B cell (primary cell): ENCODE data around the gene COL6A1. TPM values are rescaled to one million over a fixed set of nuclear protein-coding genes. Genes with fewer than 3 reads are reported as not detected.

Experiments used
- ATAC-seq: fragments of 200-7000 bp; cut with Tn5 transposase; one replicate; pipeline ENCODE4 v1.10.0; 2021; ENCODE audit warnings: low read depth, mild to moderate bottlenecking, moderate number of reproducible peaks, moderate library complexity
- CTCF ChIA-PET: fragments of 350-600 bp; sonication (Branson Sonifier 250); formaldehyde crosslinking; loops from one replicate; lab custom pipeline; 2021; ENCODE audit warnings: antibody characterized with exemption, inconsistent platforms; lab: Charles Lee
- POLR2A ChIA-PET: fragments of 350-600 bp; sonication (Branson Sonifier 250); formaldehyde crosslinking; loops from one replicate; lab custom pipeline; 2021; ENCODE audit warnings: antibody characterized with exemption; lab: Charles Lee
- DNase-seq: peaks from one replicate; pipeline ENCODE4 v3.0.0; 2013
- H2AFZ ChIP-seq: 2 replicates; pipeline ENCODE4 v1.6.1; 2012; ENCODE audit warnings: mild to moderate bottlenecking, low read depth, low read length; ENCODE audit not compliant: insufficient read depth, poor library complexity, severe bottlenecking
- H3K27ac ChIP-seq, 2 donors: 1 replicate in 1 of 2; 2 replicates in 1 of 2; pipeline ENCODE4 v1.5.1; 2012 to 2013; ENCODE audit warnings: low read length in 2 of 2, mild to moderate bottlenecking in 2 of 2, moderate library complexity in 1 of 2
- H3K27me3 ChIP-seq, 4 experiments: fragments of 200-600 bp in 1 of 4; sonication (generic) in 1 of 4; replicated peaks in 1 of 4; 1 replicate in 2 of 4; 2 replicates in 2 of 4; pipeline versions ENCODE4 v1.6.1 to v1.7.0; 2013 to 2016; ENCODE audit warnings: low read length in 3 of 4, mild to moderate bottlenecking in 2 of 4, mixed read lengths in 1 of 4, moderate library complexity in 1 of 4; ENCODE audit not compliant: insufficient read depth in 4 of 4, control insufficient read depth in 3 of 4; ENCODE audit errors: control extremely low read depth in 1 of 4
- H3K36me3 ChIP-seq, 2 experiments: replicated peaks in 1 of 2; 1 replicate in 1 of 2; 2 replicates in 1 of 2; pipeline versions ENCODE4 v1.6.1 to v1.7.1; 2013; ENCODE audit warnings: low read length in 1 of 2; ENCODE audit not compliant: insufficient read depth in 2 of 2, control insufficient read depth in 1 of 2; ENCODE audit errors: control extremely low read depth in 1 of 2, extremely low read depth in 1 of 2
- H3K4me1 ChIP-seq, 2 donors: fragments of 200-600 bp in 1 of 2; sonication (generic) in 1 of 2; 1 replicate in 1 of 2; 2 replicates in 1 of 2; pipeline versions ENCODE4 v1.5.1 to v1.6.1; 2013 to 2017; ENCODE audit warnings: low read length in 2 of 2; ENCODE audit not compliant: control insufficient read depth in 2 of 2, insufficient read depth in 2 of 2
- H3K4me2 ChIP-seq: replicated peaks from 2 replicates; pipeline ENCODE3; 2012; ENCODE audit warnings: mild to moderate bottlenecking, low read depth, low read length; ENCODE audit not compliant: poor library complexity, severe bottlenecking
- H3K4me3 ChIP-seq, 5 experiments: fragments of 200-600 bp in 1 of 5; sonication (generic) in 1 of 5; 1 replicate in 3 of 5; 2 replicates in 2 of 5; pipeline versions ENCODE4 v1.5.1 to v1.7.0; 2011 to 2016; ENCODE audit warnings: low read length in 4 of 5, mild to moderate bottlenecking in 4 of 5, low read depth in 2 of 5, control low read depth in 1 of 5, moderate library complexity in 1 of 5; ENCODE audit not compliant: insufficient read depth in 1 of 5; ENCODE audit errors: control extremely low read depth in 1 of 5, extremely low read depth in 1 of 5
- H3K79me2 ChIP-seq: fragments of 200-600 bp; sonication (generic); one replicate; pipeline ENCODE4 v1.6.0; 2016; ENCODE audit warnings: low read length; ENCODE audit not compliant: control insufficient read depth, insufficient read depth
- H3K9ac ChIP-seq: fragments of 200-600 bp; sonication (generic); 2 replicates; pipeline ENCODE4 v1.6.1; 2017; ENCODE audit warnings: mild to moderate bottlenecking, low read length, moderate library complexity
- H3K9me3 ChIP-seq, 3 donors: one replicate each; pipeline versions ENCODE4 v1.6.1 to v1.7.1; 2013; ENCODE audit warnings: low read length in 2 of 3; ENCODE audit not compliant: control insufficient read depth in 2 of 3, insufficient read depth in 1 of 3; ENCODE audit errors: control extremely low read depth in 1 of 3
- H4K20me1 ChIP-seq: 2 replicates; pipeline ENCODE4 v1.6.0; 2012; ENCODE audit warnings: mild to moderate bottlenecking, low read length; ENCODE audit not compliant: insufficient read depth, control insufficient read depth, poor library complexity, severe bottlenecking
- H3K27ac Mint-ChIP-seq: one replicate; pipeline ENCODE4 v1.8.0; 2021; ENCODE audit warnings: mixed read lengths
- H3K27me3 Mint-ChIP-seq: one replicate; pipeline ENCODE4 v1.8.0; 2021; ENCODE audit warnings: mixed read lengths
- H3K4me1 Mint-ChIP-seq: one replicate; pipeline ENCODE4 v1.8.0; 2021; ENCODE audit warnings: mixed read lengths
- H3K4me3 Mint-ChIP-seq: one replicate; pipeline ENCODE4 v1.8.0; 2021; ENCODE audit warnings: mixed read lengths
- H3K9me3 Mint-ChIP-seq: one replicate; pipeline ENCODE4 v1.8.0; 2022; ENCODE audit warnings: mixed read lengths; ENCODE audit not compliant: insufficient read depth
- CTCF ChIP-seq: fragments of 200-600 bp; IDR thresholded peaks from one replicate; pipeline ENCODE4 v1.8.0; 2022; ENCODE audit warnings: antibody characterized with exemption, mild to moderate bottlenecking
- EZH2 ChIP-seq: IDR thresholded peaks from 2 replicates; pipeline ENCODE4 v1.6.1; 2012; ENCODE audit warnings: borderline replicate concordance, low read depth, mild to moderate bottlenecking, moderate library complexity, low read length; ENCODE audit not compliant: insufficient read depth, poor library complexity, severe bottlenecking
- WGBS: methylation state at CpG from one replicate; pipeline ENCODE4 v1.1.5; 2013; ENCODE audit warnings: missing lambda C conversion rate; ENCODE audit not compliant: insufficient coverage; 5-methylcytosine and 5-hydroxymethylcytosine counted together
- intact Hi-C: fragments of 100-400 bp; cut with micrococcal nuclease; formaldehyde crosslinking; loops from one replicate; pipeline ENCODE4 v1.10.0; 2022
- polyA plus RNA-seq: library from polyadenylated mRNA; depleted of rRNA; stranded (reverse); fragments of >200 nt; gene quantifications from 2 replicates; pipeline ENCODE4 v1.2.3, GENCODE V29; 2012
- total RNA-seq, 2 donors: library from RNA; stranded (reverse); fragments of 120-200 nt in 1 of 2; gene quantifications; 1 replicate in 1 of 2; 2 replicates in 1 of 2; pipeline versions ENCODE4 v1.2.3 to v1.2.4, GENCODE V29; 2013 to 2022

COL6A1 gene
- total and polyA plus RNA-seq, 2 donors (not counting 1 experiment from before 2014, with no cell fraction given), result 0.39 to 0.67 TPM

- ChIA-PET POLR2A (no interaction called here), CTCF (no interaction called here)
- Mint-ChIP-seq H3K27me3 (no peaks in the 10 kb centered on the region), H3K27ac (no peak overlapping the region), H3K9me3 (no peaks in the 10 kb centered on the region), H3K4me3 (no peak overlapping the region), H3K4me1 (no peaks in the 10 kb centered on the region)
- Histone ChIP-seq H3K27me3 (no peaks in the 10 kb centered on the region), H3K4me2 (no peak overlapping the region), H3K9ac (no peak overlapping the region), H3K4me3 (no peak overlapping the region), H3K79me2 (no peaks in the 10 kb centered on the region), H4K20me1 (no peaks in the 10 kb centered on the region), H3K4me1 (no peaks in the 10 kb centered on the region), H3K27ac (no peak overlapping the region), H3K36me3 (no peaks in the 10 kb centered on the region), H2AFZ (no peak overlapping the region), H3K9me3 (peaks cover 0 to 49% (median 13%) of the 10 kb centered on the region in 3 donors)
- ATAC-seq, result no peak
- no peak for DNase-seq
- intact Hi-C loops, result no loop called here
- TF ChIP-seq EZH2, result no peak
- no peak for TF ChIP-seq CTCF
- 93% methylated on average over 17 of the region's 17 CpGs for WGBS
These were observed 42.6 kb upstream of the COL6A1 start for GRCh38 chr21:45938811-45939520.

- H3K9me3 ChIP-seq, result peaks cover 0 to 43% (median 13%) of the 10 kb centered on the region in 3 donors
- no peaks in the 10 kb centered on the region for H3K79me2 ChIP-seq
- H3K27me3 ChIP-seq, result no peaks in the 10 kb centered on the region
- no peaks in the 10 kb centered on the region for H3K9me3 Mint-ChIP-seq
- no peak overlapping the region for H3K9ac ChIP-seq
- H3K27ac Mint-ChIP-seq, result no peak overlapping the region
- no peak overlapping the region for H3K4me2 ChIP-seq
- H3K27ac ChIP-seq, result no peak overlapping the region
- ATAC-seq (no peak), DNase-seq (no peak)
- ChIA-PET POLR2A (no interaction called here), CTCF (no interaction called here)
- H3K4me3 Mint-ChIP-seq, result no peak overlapping the region
- intact Hi-C loops, result no loop called here
- no peaks in the 10 kb centered on the region for H3K4me1 ChIP-seq
- H3K36me3 ChIP-seq, result no peaks in the 10 kb centered on the region
- H4K20me1 ChIP-seq, result no peaks in the 10 kb centered on the region
- no peak for TF ChIP-seq CTCF
- TF ChIP-seq EZH2, result no peak
- H3K4me1 Mint-ChIP-seq, result no peaks in the 10 kb centered on the region
- H3K4me3 ChIP-seq, result no peak overlapping the region
- no peaks in the 10 kb centered on the region for H3K27me3 Mint-ChIP-seq
- no peak overlapping the region for H2AFZ ChIP-seq
- WGBS, result 94% methylated on average over 15 of the region's 15 CpGs
These were observed 42.0 kb upstream of the COL6A1 start for GRCh38 chr21:45939521-45940045.
